ENCODE results near the gene MIP.
"Not testable (repeated sequence)": the region's sequence is repeated elsewhere in the genome, so short reads cannot be mapped to it uniquely, and the experiment has no call there.

MIP gene

DNA sequence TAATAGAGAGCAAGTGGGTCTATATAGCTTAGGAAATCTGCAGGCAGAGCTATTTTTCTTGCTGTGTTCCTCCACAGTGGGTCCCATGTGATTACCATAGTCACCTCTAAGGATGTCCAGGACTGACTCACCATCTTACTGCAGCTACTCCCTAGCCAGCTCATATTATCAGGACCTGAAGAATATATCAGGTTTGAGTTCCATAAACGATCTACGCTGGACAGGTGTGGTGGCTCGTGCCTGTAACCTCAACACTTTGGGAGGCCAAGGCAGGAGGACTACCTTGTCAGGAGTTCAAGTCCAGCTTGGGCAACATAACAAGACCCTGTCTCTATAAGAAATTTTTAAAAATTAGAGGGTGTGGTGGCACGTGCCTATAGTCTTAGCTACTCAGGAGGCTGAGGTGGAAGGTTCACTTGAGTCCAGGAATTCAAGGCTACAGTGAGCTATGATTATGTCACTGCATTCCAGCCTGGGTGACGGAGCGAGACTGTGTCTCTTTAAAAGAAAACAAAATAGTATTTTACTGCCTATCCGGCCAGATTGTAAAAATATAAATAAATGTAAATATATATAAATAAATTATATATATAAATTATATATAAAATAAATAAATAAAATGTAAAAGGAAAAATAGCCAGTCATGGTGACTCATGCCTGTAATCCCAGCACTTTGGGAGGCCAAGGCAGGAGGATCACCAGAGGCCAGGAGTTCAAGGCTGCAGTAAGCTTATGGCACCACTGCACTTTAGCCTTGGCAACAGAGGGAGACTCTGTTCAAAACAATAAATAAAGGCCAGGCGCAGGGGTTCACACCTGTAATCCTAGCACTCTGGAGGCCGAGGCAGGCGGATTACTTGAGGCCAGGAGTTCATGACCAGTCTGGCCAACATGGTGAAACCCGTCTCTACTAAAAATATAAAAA, 7.0 kb upstream of the MIP start:
- Histone ChIP-seq H3K4me1 (ENCODE audit: control insufficient read depth, insufficient read depth, low read length) (peaks cover 9% of the 10 kb centered on the region), H3K27me3 (ENCODE audit: control insufficient read depth, insufficient read depth, low read length) (no peaks in the 10 kb centered on the region), H3K9me3 (ENCODE audit: control insufficient read depth, insufficient read depth, low read length) (no peaks in the 10 kb centered on the region), H3K4me3 (ENCODE audit: low read depth, low read length) (no peak overlapping the region), H3K36me3 (ENCODE audit: control insufficient read depth, insufficient read depth, low read length) (no peaks in the 10 kb centered on the region), H3K9ac (ENCODE audit: low read depth, low read length) (no peak overlapping the region)

GRCh38 chr12:56457817-56458216, 3.4 kb upstream of the MIP start:
- H3K36me3 ChIP-seq (ENCODE audit: control insufficient read depth, insufficient read depth, low read length), result no peaks in the 10 kb centered on the region

GRCh38 chr12:56451147-56451546, 3.3 kb downstream of the MIP start:
- no peak overlapping the region for H3K9ac ChIP-seq (ENCODE audit: low read depth, low read length)

More at GRCh38 chr12:56457817-56458216, 3.4 kb upstream of the MIP start:
- H3K4me3 ChIP-seq (ENCODE audit: low read depth, low read length), result no peak overlapping the region
- no peaks in the 10 kb centered on the region for H3K9me3 ChIP-seq (ENCODE audit: control insufficient read depth, insufficient read depth, low read length)
- peaks cover 4% of the 10 kb centered on the region for H3K4me1 ChIP-seq (ENCODE audit: control insufficient read depth, insufficient read depth, low read length)
- no peak overlapping the region for H3K9ac ChIP-seq (ENCODE audit: low read depth, low read length)
- peaks cover 8% of the 10 kb centered on the region for H3K27me3 ChIP-seq (ENCODE audit: control insufficient read depth, insufficient read depth, low read length)

DNA sequence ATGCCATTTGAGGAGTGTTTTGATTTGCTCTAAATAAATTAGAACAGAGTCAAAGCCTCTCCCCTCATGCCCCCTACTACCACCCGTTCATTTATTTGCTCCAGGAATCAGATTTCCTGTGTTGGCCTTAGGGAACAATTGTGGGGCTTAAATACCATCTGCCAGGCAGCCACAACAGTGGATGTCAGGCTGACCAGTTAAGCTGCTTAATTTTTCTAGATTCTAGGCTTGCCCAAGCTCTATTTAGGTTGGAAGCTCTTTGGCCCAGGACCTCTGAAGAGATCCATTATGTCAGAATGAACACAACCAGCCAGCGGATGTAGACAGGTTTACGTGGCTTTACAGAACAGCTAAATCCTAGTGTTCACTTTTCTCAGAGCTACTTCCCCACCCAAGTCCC, 4.2 kb downstream of the MIP start:
- peaks cover 8% of the 10 kb centered on the region for H3K27me3 ChIP-seq (ENCODE audit: control insufficient read depth, insufficient read depth, low read length)
- no peaks in the 10 kb centered on the region for H3K36me3 ChIP-seq (ENCODE audit: control insufficient read depth, insufficient read depth, low read length)
- no peak overlapping the region for H3K4me3 ChIP-seq (ENCODE audit: low read depth, low read length)
- H3K9ac ChIP-seq (ENCODE audit: low read depth, low read length), result peak overlapping the region; percentile 29
- peaks cover 2% of the 10 kb centered on the region for H3K4me1 ChIP-seq (ENCODE audit: control insufficient read depth, insufficient read depth, low read length)
- no peaks in the 10 kb centered on the region for H3K9me3 ChIP-seq (ENCODE audit: control insufficient read depth, insufficient read depth, low read length)

More at GRCh38 chr12:56451147-56451546, 3.3 kb downstream of the MIP start:
- Histone ChIP-seq H3K36me3 (ENCODE audit: control insufficient read depth, insufficient read depth, low read length) (no peaks in the 10 kb centered on the region), H3K4me3 (ENCODE audit: low read depth, low read length) (no peak overlapping the region), H3K4me1 (ENCODE audit: control insufficient read depth, insufficient read depth, low read length) (peaks cover 2% of the 10 kb centered on the region), H3K27me3 (ENCODE audit: control insufficient read depth, insufficient read depth, low read length) (peaks cover 8% of the 10 kb centered on the region), H3K9me3 (ENCODE audit: control insufficient read depth, insufficient read depth, low read length) (no peaks in the 10 kb centered on the region)

DNA sequence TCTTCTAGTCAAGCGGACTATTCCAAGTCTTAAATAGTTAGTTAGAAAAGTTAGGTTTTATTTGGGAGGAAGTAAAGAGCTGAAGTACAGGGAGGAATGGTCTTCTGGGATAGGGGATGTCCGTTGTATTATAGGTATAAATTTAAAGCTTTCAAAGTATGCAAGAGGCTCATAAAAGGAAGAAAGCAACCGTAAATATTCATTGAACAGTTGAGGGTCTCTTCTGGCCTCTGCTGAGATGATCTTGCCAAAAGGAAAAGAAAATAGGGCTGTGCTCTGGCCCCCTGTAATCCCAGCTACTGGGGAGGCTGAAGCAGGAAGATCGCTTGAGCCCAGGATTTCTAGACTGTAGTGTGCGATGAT, 4.9 kb downstream of the MIP start:
- H3K36me3 ChIP-seq (ENCODE audit: control insufficient read depth, insufficient read depth, low read length), result no peaks in the 10 kb centered on the region
- H3K4me3 ChIP-seq (ENCODE audit: low read depth, low read length), result peak overlapping the region; percentile 80
- H3K9ac ChIP-seq (ENCODE audit: low read depth, low read length), result peak overlapping the region; percentile 0
- H3K4me1 ChIP-seq (ENCODE audit: control insufficient read depth, insufficient read depth, low read length), result peaks cover 2% of the 10 kb centered on the region
- H3K27me3 ChIP-seq (ENCODE audit: control insufficient read depth, insufficient read depth, low read length), result peaks cover 5% of the 10 kb centered on the region
- H3K9me3 ChIP-seq (ENCODE audit: control insufficient read depth, insufficient read depth, low read length), result no peaks in the 10 kb centered on the region

DNA sequence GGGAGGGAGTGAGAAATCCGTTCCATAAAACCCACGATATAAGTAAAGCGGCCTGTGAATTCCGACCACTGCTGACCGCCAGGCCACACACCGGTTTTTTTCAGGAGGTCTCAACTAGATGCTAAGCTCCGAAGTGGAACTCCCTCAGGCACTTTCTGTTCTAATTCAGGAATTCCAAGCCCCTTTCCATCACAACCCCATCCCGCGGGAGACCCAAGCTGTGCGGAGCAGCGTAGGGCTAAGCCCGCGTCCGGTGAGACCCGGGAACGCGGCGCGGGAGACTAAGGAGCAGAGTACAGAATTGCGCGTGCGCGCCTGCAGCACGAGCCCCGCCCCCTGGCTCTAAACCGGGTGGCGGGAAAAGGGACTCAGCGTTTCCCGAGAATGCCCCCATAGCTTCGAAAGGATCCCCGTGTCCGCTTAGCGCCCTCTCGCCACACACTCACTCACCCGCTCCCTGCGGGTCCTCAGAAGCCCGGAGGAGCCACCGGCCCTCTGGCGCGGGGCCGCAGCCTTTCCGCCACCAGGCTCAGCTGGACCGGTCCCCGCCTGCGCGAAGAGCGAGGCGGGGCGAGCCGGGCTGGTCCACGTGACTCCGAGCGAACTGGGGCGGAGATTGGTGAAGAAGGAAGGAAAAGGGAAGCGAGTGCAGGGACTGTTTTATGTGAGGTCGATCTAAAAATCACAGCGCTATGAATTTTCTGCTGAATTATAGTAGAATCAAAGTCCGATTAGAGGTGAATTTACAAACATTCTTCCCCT, 5.4 kb downstream of the MIP start, which contains the start of gene TIMELESS:
TIMELESS (minus strand) TSS at position 567 of the 762 bp plus-strand sequence. CDS start 15,256 bp downstream, outside the sequence.
- Histone ChIP-seq H3K9ac (ENCODE audit: low read depth, low read length) (peak within 1 kb of the TSS; percentile 55), H3K36me3 (ENCODE audit: control insufficient read depth, insufficient read depth, low read length) (no peaks in the 10 kb centered on the region)

GRCh38 chr12:56443208-56443607, 11.2 kb downstream of the MIP start:
- not testable (repeated sequence) for H3K4me3 ChIP-seq (ENCODE audit: low read depth, low read length); H3K4me1 ChIP-seq (ENCODE audit: control insufficient read depth, insufficient read depth, low read length); H3K9ac ChIP-seq (ENCODE audit: low read depth, low read length); H3K36me3 ChIP-seq (ENCODE audit: control insufficient read depth, insufficient read depth, low read length); H3K27me3 ChIP-seq (ENCODE audit: control insufficient read depth, insufficient read depth, low read length); H3K9me3 ChIP-seq (ENCODE audit: control insufficient read depth, insufficient read depth, low read length)

More for the DNA sequence above, 5.4 kb downstream of the MIP start, which contains the start of gene TIMELESS:
- Histone ChIP-seq H3K4me3 (ENCODE audit: low read depth, low read length) (peak within 1 kb of the TSS; percentile 80), H3K4me1 (ENCODE audit: control insufficient read depth, insufficient read depth, low read length) (no peaks in the 10 kb centered on the region), H3K9me3 (ENCODE audit: control insufficient read depth, insufficient read depth, low read length) (no peaks in the 10 kb centered on the region), H3K27me3 (ENCODE audit: control insufficient read depth, insufficient read depth, low read length) (peaks cover 5% of the 10 kb centered on the region)

DNA sequence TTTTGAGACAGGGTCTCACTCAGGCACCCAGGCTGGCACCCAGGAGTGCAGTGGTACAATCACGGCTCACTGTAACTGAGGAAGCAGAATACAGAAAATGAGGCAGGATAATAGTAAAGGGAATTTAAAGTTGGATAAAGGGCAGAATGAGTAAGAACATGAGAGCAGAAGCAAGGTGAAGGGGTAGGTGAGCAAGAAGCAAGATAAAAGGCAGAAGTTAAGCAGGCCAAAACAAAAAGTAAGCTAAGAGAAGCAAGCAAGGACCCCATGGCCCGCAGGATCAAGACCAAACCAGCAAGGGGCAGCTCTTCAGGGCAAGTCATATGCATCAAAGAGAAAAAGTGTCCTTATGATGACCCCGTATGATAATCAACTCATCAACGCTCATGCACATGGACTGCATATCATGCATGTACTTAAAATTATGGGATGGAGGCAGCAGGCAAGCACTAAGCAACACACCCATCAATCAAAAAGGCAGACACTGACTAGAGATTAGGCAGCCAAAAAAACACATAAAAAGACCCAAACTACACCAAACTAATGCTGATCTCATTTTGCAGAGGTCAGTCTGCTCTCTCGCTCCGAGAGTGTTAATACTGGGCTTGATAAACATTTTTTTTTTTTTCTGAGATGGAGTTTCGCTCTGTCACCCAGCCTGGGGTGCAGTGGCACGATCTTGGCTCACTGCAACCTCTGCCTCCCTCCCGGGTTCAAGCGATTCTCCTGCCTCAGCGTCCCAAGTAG, 16.9 kb downstream of the MIP start:
- H3K4me1 ChIP-seq (ENCODE audit: control insufficient read depth, insufficient read depth, low read length), result no peaks in the 10 kb centered on the region
- no peak overlapping the region for H3K4me3 ChIP-seq (ENCODE audit: low read depth, low read length)
- no peaks in the 10 kb centered on the region for H3K27me3 ChIP-seq (ENCODE audit: control insufficient read depth, insufficient read depth, low read length)
- no peaks in the 10 kb centered on the region for H3K9me3 ChIP-seq (ENCODE audit: control insufficient read depth, insufficient read depth, low read length)
- no peak overlapping the region for H3K9ac ChIP-seq (ENCODE audit: low read depth, low read length)
- H3K36me3 ChIP-seq (ENCODE audit: control insufficient read depth, insufficient read depth, low read length), result no peaks in the 10 kb centered on the region

DNA sequence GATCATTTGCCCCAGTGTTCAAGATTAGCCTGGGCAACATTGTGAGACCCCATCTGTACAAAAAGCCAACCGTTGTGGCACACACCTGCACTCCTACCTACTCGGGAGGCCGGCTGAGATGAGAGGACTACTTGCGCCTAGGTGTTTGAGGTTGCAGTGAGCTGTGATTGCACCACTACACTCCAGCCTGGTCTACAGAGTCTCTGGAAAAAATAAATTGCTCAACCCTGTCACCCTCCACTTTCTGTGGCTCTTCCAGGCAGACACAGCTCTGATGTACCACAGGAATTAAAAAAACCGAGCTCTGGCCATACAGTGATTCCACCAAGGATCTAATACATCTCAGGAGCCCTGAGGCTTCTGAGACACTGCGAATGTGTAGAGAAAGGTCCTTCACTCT, 19.6 kb downstream of the MIP start:
- H3K36me3 ChIP-seq (ENCODE audit: control insufficient read depth, insufficient read depth, low read length), result peaks cover 9% of the 10 kb centered on the region
- H3K4me1 ChIP-seq (ENCODE audit: control insufficient read depth, insufficient read depth, low read length), result no peaks in the 10 kb centered on the region
- no peak overlapping the region for H3K9ac ChIP-seq (ENCODE audit: low read depth, low read length)
- no peak overlapping the region for H3K4me3 ChIP-seq (ENCODE audit: low read depth, low read length)
- no peaks in the 10 kb centered on the region for H3K27me3 ChIP-seq (ENCODE audit: control insufficient read depth, insufficient read depth, low read length)
- H3K9me3 ChIP-seq (ENCODE audit: control insufficient read depth, insufficient read depth, low read length), result no peaks in the 10 kb centered on the region

- Histone ChIP-seq H3K4me1 (ENCODE audit: control insufficient read depth, insufficient read depth, low read length) (no peaks in the 10 kb centered on the region), H3K36me3 (ENCODE audit: control insufficient read depth, insufficient read depth, low read length) (peaks cover 24% of the 10 kb centered on the region), H3K9ac (ENCODE audit: low read depth, low read length) (no peak overlapping the region), H3K4me3 (ENCODE audit: low read depth, low read length) (no peak overlapping the region), H3K9me3 (ENCODE audit: control insufficient read depth, insufficient read depth, low read length) (no peaks in the 10 kb centered on the region), H3K27me3 (ENCODE audit: control insufficient read depth, insufficient read depth, low read length) (no peaks in the 10 kb centered on the region)
These were observed 22.6 kb downstream of the MIP start for GRCh38 chr12:56431850-56432249.

DNA sequence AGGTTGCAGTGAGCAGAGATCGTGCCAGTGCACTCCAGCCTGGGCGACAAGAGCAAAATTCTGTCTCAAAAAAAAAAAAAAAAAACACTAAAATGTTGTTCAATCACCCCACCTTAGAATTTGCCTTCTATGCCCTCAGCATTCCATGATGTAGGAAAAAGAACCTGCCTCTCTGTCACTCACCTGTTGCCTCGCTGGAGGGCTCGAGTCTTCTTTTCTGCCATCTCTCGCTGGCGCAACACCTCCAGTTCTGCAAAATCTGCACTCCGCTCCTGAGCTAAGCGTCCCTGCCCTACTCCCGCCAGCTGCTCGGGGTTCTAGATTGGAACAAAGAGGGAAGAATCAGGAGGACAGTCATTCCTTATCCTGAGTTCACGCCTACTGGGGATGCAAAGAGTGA, 23.2 kb downstream of the MIP start:
- Histone ChIP-seq H3K27me3 (ENCODE audit: control insufficient read depth, insufficient read depth, low read length) (no peaks in the 10 kb centered on the region), H3K9ac (ENCODE audit: low read depth, low read length) (no peak overlapping the region), H3K4me1 (ENCODE audit: control insufficient read depth, insufficient read depth, low read length) (no peaks in the 10 kb centered on the region), H3K36me3 (ENCODE audit: control insufficient read depth, insufficient read depth, low read length) (peaks cover 24% of the 10 kb centered on the region), H3K9me3 (ENCODE audit: control insufficient read depth, insufficient read depth, low read length) (no peaks in the 10 kb centered on the region), H3K4me3 (ENCODE audit: low read depth, low read length) (no peak overlapping the region)
